Breast epithelium (tissue), 3 donors: ENCODE results near the gene ZMYND12.

Source experiments
- POLR2A ChIP-seq: fragments of 450-650 bp; IDR thresholded peaks from one replicate; pipeline ENCODE4 v1.6.1; 2016; ENCODE audit warnings: antibody characterized with exemption, mild to moderate bottlenecking, moderate library complexity
- TF ChIP-seq, protein P1 (sequence below), 3 donors: fragments of 450-650 bp; IDR thresholded peaks; one replicate each; pipeline ENCODE4 v1.5.1; 2016 to 2017; ENCODE audit warnings: antibody characterized with exemption in 3 of 3, mild to moderate bottlenecking in 3 of 3, moderate library complexity in 3 of 3

DNA sequence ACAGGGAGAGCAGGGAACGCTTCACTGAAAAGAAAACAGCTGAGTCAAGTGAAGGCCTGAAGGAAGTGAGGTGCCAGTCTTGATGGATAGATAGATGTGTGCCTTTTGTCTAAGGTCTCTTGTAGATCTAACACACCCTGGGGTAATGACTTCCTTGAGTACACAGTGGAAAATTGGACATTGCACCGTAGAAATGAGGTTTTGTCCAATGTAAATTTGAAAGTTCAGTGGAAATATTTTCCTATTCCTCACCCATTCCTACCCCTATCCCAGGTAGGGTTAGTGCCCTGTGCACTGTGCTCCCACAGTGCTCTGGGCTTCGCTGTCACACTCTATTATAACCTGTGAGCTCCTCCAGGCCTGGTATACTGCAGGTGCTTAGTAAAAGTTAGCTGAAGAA is 24.3 kb downstream of the ZMYND12 start:
- TF ChIP-seq, protein P1, sequence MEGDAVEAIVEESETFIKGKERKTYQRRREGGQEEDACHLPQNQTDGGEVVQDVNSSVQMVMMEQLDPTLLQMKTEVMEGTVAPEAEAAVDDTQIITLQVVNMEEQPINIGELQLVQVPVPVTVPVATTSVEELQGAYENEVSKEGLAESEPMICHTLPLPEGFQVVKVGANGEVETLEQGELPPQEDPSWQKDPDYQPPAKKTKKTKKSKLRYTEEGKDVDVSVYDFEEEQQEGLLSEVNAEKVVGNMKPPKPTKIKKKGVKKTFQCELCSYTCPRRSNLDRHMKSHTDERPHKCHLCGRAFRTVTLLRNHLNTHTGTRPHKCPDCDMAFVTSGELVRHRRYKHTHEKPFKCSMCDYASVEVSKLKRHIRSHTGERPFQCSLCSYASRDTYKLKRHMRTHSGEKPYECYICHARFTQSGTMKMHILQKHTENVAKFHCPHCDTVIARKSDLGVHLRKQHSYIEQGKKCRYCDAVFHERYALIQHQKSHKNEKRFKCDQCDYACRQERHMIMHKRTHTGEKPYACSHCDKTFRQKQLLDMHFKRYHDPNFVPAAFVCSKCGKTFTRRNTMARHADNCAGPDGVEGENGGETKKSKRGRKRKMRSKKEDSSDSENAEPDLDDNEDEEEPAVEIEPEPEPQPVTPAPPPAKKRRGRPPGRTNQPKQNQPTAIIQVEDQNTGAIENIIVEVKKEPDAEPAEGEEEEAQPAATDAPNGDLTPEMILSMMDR (IDR thresholded peaks at IDR 0.05): no peak
- TF ChIP-seq POLR2A: no peak
